Muscle layer of duodenum (tissue), 2 donors: ENCODE results near the gene MICU2.
A peak's percentile ranks its signal among the peaks of the same experiment; 100 is the strongest.

Source experiments
- H3K27ac ChIP-seq: one replicate; pipeline ENCODE4 v1.7.0; 2013; ENCODE audit warnings: mild to moderate bottlenecking, low read length
- H3K27me3 ChIP-seq: one replicate; pipeline ENCODE4 v1.7.0; 2013; ENCODE audit warnings: low read depth, mild to moderate bottlenecking, control low read depth, low read length
- H3K36me3 ChIP-seq, 2 donors: one replicate each; pipeline ENCODE4 v1.7.0; 2013; ENCODE audit warnings: low read length in 2 of 2, control low read depth in 1 of 2, mild to moderate bottlenecking in 1 of 2; ENCODE audit not compliant: insufficient read depth in 2 of 2, control insufficient read depth in 1 of 2
- H3K4me1 ChIP-seq, 2 donors: one replicate each; pipeline ENCODE4 v1.7.0; 2013; ENCODE audit warnings: low read length in 2 of 2, mild to moderate bottlenecking in 2 of 2, control low read depth in 1 of 2, moderate library complexity in 1 of 2; ENCODE audit not compliant: insufficient read depth in 2 of 2, control insufficient read depth in 1 of 2
- H3K4me3 ChIP-seq, 2 donors: one replicate each; pipeline ENCODE4 v1.7.0; 2013; ENCODE audit warnings: low read length in 2 of 2, low read depth in 1 of 2, mild to moderate bottlenecking in 1 of 2
- H3K9me3 ChIP-seq, 2 donors: one replicate each; pipeline ENCODE4 v1.7.0; 2013; ENCODE audit warnings: low read length in 2 of 2, control low read depth in 1 of 2, mild to moderate bottlenecking in 1 of 2; ENCODE audit not compliant: control insufficient read depth in 1 of 2
- donor health status: healthy.

MICU2 gene, protein sequence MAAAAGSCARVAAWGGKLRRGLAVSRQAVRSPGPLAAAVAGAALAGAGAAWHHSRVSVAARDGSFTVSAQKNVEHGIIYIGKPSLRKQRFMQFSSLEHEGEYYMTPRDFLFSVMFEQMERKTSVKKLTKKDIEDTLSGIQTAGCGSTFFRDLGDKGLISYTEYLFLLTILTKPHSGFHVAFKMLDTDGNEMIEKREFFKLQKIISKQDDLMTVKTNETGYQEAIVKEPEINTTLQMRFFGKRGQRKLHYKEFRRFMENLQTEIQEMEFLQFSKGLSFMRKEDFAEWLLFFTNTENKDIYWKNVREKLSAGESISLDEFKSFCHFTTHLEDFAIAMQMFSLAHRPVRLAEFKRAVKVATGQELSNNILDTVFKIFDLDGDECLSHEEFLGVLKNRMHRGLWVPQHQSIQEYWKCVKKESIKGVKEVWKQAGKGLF

DNA sequence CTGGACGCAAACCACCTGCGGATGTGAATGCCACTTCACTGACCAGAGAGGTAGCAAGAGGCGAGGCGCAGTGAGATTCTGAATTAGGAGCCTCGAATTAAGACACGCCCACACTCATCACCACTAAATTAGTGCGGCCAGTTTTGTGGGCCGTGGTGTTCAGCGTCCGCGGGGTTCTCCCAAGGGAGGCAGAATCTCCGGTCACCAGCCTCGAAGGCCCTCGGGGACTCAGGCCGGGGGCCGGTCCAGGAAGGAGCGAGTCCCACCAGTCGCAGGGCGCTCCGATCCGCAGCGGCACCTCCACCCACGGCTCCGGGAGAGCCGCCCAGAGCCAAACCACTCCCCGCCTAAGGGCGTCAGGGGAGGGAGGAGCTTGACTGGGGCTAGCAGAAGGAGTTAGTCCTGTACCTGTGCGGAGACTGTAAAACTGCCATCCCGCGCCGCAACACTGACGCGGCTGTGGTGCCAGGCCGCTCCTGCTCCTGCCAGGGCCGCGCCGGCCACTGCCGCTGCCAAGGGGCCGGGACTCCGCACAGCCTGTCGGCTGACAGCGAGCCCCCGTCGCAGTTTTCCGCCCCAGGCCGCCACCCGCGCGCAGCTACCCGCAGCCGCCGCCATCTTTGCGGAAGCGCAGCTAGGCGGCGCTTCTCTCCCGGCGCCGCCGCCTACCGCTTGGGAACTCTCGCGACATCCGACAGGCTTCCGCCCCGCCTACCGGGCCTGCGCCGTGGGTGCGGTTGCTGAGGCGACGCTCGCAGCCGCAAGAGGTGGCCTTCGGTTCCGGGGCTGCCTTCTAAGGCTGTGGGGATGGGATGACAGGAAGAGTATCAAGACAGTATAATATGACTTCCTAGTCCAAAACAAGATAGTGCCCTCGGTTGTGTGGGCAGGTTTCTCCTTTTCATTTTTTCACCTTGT lies at the start of gene MICU2:
Gene MICU2 (minus strand): TSS at position 640 of the 918 bp plus-strand sequence. CDS start 22 bp downstream, at position 618.
- Histone ChIP-seq H3K4me1 (peaks cover 5% of the 10 kb centered on the region in 2 donors), H3K27me3 (no peaks in the 10 kb centered on the region), H3K4me3 (peak within 1 kb of the TSS; percentile 80 to 88), H3K36me3 (no peaks in the 10 kb centered on the region), H3K27ac (peak within 1 kb of the TSS; percentile 87), H3K9me3 (no peaks in the 10 kb centered on the region)

DNA sequence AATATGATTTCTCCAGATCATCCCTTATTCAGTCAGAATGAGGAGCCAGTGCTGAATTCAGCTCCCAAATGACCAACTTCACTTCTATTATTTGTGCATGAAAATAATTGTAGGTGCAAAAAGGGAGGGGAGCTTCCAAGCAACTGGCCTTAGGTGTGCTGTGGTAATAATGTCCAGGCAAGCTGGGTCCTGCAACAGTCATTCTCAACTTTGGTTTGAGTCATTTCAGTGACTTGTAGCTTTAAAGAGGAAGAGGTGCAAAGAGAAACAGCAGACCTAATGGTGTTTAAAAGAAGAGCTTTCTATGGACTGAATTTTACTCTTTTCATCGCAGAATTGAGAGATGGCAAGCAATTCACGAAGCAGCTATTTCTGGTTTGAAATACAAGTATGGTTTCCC lies 37.7 kb upstream of the MICU2 start:
- Histone ChIP-seq H3K4me1 (no peaks in the 10 kb centered on the region), H3K36me3 (no peaks in the 10 kb centered on the region), H3K9me3 (no peaks in the 10 kb centered on the region), H3K27ac (no peak overlapping the region), H3K4me3 (no peak overlapping the region), H3K27me3 (no peaks in the 10 kb centered on the region)

DNA sequence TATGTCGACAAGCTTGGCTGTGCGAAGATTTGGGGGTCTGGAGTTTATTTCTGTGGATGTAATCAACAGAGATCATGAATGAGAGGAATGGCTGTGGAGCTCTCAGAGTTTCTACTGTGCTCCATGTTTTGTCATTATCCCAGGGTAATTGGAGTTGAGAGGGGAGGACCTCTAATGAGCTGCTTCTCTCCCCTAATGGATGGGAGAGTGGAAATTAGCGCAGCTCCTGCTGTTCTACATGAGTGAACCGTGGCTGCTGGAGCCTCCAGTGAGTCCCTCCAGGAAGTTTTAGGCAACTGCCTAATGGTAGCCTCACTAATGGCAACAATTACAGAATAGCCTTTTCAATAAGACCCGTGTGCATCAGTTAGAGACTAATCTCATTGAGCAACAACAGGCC lies 35.6 kb upstream of the MICU2 start:
- Histone ChIP-seq H3K4me3 (no peak overlapping the region), H3K9me3 (no peaks in the 10 kb centered on the region), H3K27ac (no peak overlapping the region), H3K27me3 (no peaks in the 10 kb centered on the region), H3K36me3 (no peaks in the 10 kb centered on the region), H3K4me1 (no peaks in the 10 kb centered on the region)

DNA sequence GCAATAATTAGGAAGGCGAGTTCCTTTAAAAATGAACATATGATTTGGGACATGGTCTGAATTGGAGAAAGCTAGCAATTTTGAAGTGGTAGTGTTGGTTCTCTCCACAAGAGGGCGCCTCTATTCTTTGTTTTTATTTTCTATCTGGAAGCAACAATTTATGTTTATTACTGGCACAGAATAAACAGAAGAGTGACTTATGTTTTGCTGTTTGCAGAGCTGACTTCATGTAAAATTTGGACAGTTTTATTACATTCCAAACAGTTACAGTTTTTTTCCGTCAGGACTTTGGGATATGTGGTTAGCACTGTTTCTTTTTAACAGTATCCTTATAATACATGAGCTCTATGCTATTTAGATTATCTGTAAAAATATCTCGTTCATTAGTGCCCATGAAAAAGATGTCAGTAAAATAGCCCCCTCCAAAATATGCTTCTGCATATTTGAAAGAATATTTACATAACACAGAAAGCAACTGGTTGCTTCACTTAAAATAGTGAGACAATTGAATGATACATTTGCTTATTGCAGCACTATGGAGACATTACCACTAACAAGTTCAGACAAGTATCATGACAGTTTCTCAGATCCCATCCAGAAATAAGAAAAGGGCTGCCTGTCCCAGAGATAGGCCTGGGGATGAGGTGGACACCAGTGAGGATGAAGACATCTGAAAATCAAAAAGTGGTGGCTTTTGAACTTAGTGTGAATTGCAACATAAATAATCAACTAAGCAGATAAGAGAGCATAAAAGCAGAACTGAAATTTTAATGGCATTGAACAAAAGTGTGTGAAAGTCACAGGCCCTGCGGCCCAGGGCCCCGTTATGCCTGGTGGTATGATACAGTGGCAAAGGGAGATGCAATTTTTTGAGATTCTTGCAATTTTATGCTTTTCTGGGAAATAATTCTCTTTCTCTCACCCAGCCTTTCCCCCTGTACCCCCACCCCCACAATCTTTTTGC lies 34.6 kb upstream of the MICU2 start:
- no peaks in the 10 kb centered on the region for H3K36me3 ChIP-seq
- H3K4me3 ChIP-seq, result no peak overlapping the region
- H3K27ac ChIP-seq, result no peak overlapping the region
- H3K4me1 ChIP-seq, result no peaks in the 10 kb centered on the region
- H3K27me3 ChIP-seq, result no peaks in the 10 kb centered on the region
- no peaks in the 10 kb centered on the region for H3K9me3 ChIP-seq

DNA sequence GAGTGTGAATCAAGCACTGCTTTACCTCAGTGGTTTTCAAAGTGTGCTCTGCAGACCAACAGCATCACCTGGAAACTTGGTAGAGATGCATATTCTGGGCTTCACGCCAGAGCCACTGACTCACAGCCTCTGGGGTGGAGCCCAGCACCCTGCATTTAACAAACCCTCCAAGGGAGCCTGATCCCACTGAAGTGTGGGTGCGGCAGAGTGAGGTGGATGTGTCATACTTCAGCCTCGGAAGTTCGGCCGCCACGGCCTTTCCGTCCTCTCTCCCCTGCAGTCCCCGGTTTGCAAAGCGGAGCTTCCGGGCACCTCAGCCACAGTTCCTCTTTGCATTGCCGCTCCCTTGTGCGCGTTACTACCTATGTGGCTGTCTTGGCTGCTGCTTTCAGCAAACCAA lies 33.3 kb upstream of the MICU2 start:
- Histone ChIP-seq H3K4me3 (no peak overlapping the region), H3K4me1 (no peaks in the 10 kb centered on the region), H3K9me3 (peaks cover 0 to 2% of the 10 kb centered on the region in 2 donors), H3K27ac (no peak overlapping the region), H3K27me3 (no peaks in the 10 kb centered on the region), H3K36me3 (no peaks in the 10 kb centered on the region)

DNA sequence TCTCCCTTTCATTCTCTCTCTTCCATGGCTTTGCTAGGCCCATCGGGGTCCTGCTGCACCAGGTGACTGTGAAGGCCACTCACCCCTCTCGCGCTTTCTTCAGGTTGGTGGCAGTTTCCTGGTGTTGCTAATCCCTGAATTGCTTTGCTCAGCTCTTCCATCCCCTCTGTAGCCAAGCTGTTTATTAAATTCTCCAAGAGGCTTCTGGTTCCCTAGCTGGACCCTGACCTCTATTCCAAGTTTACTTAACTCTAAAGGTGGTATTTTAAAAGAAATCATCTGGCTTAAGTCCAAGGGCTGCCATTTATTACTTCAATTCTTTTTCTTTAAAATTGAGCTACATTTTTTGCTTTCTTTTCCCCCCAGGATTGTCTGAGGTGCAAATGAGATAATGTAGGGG lies 32.7 kb upstream of the MICU2 start:
- Histone ChIP-seq H3K4me3 (no peak overlapping the region), H3K36me3 (no peaks in the 10 kb centered on the region), H3K4me1 (no peaks in the 10 kb centered on the region), H3K27ac (no peak overlapping the region), H3K27me3 (no peaks in the 10 kb centered on the region), H3K9me3 (peaks cover 0 to 2% of the 10 kb centered on the region in 2 donors)

DNA sequence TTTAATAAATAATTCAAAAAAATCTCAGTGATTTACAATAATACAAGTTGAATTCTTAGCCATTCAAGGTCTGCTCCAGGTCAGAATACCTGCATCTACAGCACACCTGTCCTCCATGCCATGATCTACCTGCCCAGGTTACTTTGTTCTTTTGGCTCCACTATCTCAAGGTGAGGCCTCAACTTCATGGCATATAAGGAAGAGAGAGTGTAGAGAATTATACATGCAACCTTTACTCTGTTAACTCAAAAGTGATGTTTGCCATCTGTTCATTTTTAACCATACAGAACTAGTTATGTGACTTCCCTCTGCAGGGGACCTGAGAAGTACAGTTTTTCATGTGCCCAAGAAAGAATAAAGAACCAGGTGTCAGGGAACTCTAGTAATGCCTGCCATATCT lies 28.2 kb upstream of the MICU2 start:
- Histone ChIP-seq H3K4me3 (no peak overlapping the region), H3K27me3 (no peaks in the 10 kb centered on the region), H3K4me1 (no peaks in the 10 kb centered on the region), H3K36me3 (no peaks in the 10 kb centered on the region), H3K27ac (no peak overlapping the region), H3K9me3 (peaks cover 0 to 4% of the 10 kb centered on the region in 2 donors)

DNA sequence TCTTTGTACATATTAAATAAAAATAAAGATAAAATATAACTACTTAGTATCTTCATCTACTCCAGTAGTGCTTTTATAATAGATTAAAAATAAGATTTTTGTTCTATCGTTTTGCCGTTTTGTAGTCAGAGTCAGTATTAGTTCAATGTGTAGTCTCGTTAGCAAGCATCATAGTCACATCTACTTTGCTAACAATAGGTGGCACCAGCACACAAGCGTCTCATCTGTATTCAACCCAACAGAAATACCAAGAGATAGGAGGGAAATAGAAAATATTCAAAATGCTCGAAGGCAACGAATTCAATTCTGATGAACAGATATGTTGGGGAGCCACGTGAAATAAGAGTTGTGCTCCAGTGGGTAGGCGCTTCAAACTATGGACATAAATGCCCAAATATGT lies 21.4 kb upstream of the MICU2 start:
- Histone ChIP-seq H3K27ac (no peak overlapping the region), H3K36me3 (no peaks in the 10 kb centered on the region), H3K4me1 (no peaks in the 10 kb centered on the region), H3K27me3 (no peaks in the 10 kb centered on the region), H3K9me3 (no peaks in the 10 kb centered on the region), H3K4me3 (no peak overlapping the region)

DNA sequence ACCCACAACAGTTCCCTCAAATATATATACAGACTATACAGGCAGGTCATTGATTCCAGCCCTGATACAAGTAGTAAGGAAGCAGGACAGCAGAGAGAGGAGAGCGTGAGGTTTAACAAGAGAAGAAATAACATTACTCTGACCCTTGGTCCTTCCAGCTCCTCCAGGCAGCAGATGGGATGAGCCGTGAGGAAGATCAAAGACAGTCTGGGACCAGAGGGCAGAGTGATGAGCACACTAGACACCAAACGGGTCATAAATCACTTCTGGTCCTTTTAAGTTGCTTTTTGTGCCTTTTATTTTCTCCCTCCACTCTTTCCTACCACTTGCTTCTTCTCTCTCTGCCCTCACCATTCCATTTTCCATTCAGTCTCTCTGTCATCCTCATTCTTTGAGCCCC lies 16.9 kb upstream of the MICU2 start:
- Histone ChIP-seq H3K36me3 (no peaks in the 10 kb centered on the region), H3K27ac (no peak overlapping the region), H3K4me1 (no peaks in the 10 kb centered on the region), H3K9me3 (no peaks in the 10 kb centered on the region), H3K27me3 (no peaks in the 10 kb centered on the region), H3K4me3 (no peak overlapping the region)

DNA sequence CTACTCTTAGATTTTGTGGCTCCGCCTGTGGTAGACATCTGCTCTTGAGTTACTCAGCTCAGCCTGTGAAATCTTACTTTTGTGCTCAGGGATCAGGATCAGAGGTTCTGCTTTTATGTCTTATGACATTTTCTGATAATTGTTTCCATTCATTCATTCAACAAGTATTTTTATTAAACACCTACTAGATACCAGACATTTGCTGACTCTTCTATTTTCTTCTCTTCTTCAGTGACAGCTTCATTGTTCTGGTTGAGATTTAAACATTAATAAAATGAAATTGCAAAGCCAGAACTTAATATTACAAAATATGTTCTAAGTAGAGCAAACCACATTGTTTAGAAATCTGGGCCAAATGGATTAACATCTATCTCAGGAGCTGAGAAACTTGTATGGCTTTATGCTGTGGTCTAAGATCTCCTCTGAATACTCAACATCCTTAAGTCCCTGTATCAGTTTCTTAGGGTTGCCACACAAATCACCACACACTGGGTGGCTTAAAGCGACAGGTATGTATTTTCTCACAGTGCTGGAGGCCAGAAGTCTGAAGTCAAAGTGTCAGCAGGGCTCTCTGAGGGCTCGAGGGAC lies 15.8 kb upstream of the MICU2 start:
- Histone ChIP-seq H3K27me3 (no peaks in the 10 kb centered on the region), H3K9me3 (no peaks in the 10 kb centered on the region), H3K4me1 (no peaks in the 10 kb centered on the region), H3K27ac (no peak overlapping the region), H3K4me3 (no peak overlapping the region), H3K36me3 (no peaks in the 10 kb centered on the region)
